Fibroblast of lung (primary cell): ENCODE data around the gene ASB15. TPM values are rescaled to one million over a fixed set of nuclear protein-coding genes. Genes with fewer than 3 reads are reported as not detected.

ENCODE experiments used
- DNase-seq, 2 donors: peaks; one replicate each; pipeline versions ENCODE4 v3.0.0 to v3.0.0-alpha.2; 2010; ENCODE audit warnings: low read depth in 2 of 2
- H2AFZ ChIP-seq: 2 replicates; pipeline ENCODE4 v1.5.1; 2012; ENCODE audit warnings: low read length, control low read depth, inconsistent platforms
- H3K27ac ChIP-seq: 2 replicates; pipeline ENCODE4 v1.5.1; 2011; ENCODE audit warnings: low read length, control low read depth; ENCODE audit not compliant: insufficient read depth
- H3K27me3 ChIP-seq: 2 replicates; pipeline ENCODE4 v1.5.1; 2011; ENCODE audit warnings: mild to moderate bottlenecking, low read length; ENCODE audit not compliant: control insufficient read depth, insufficient read depth
- H3K36me3 ChIP-seq: 2 replicates; pipeline ENCODE4 v1.5.1; 2011; ENCODE audit warnings: low read length; ENCODE audit not compliant: control insufficient read depth, insufficient read depth
- H3K4me1 ChIP-seq: 2 replicates; pipeline ENCODE4 v1.5.1; 2011; ENCODE audit warnings: low read length; ENCODE audit not compliant: control insufficient read depth, insufficient read depth; ENCODE audit errors: extremely low read depth
- H3K4me2 ChIP-seq: 2 replicates; pipeline ENCODE4 v1.5.1; 2011; ENCODE audit warnings: low read length, control low read depth; ENCODE audit not compliant: insufficient read depth; ENCODE audit errors: extremely low read depth
- H3K4me3 ChIP-seq, 4 experiments: fragments of 200-600 bp in 1 of 4; sonication (generic) in 1 of 4; replicated peaks in 1 of 4; 2 replicates each; pipeline ENCODE4 v1.5.1; 2011 to 2016; ENCODE audit warnings: low read length in 4 of 4, low read depth in 3 of 4, mild to moderate bottlenecking in 3 of 4, control low read depth in 2 of 4, inconsistent platforms in 1 of 4, mixed read lengths in 1 of 4; ENCODE audit not compliant: insufficient read depth in 1 of 4; ENCODE audit errors: control extremely low read depth in 1 of 4
- H3K79me2 ChIP-seq: 2 replicates; pipeline ENCODE4 v1.5.1; 2012; ENCODE audit warnings: mild to moderate bottlenecking, low read length, inconsistent platforms; ENCODE audit not compliant: control insufficient read depth, insufficient read depth
- H3K9ac ChIP-seq: 2 replicates; pipeline ENCODE4 v1.5.1; 2011; ENCODE audit warnings: mild to moderate bottlenecking, low read length, control low read depth; ENCODE audit not compliant: insufficient read depth
- H3K9me3 ChIP-seq: 2 replicates; pipeline ENCODE4 v1.5.1; 2012; ENCODE audit warnings: low read depth, low read length; ENCODE audit not compliant: control insufficient read depth, insufficient read depth
- H4K20me1 ChIP-seq: 2 replicates; pipeline ENCODE4 v1.5.1; 2011; ENCODE audit warnings: low read length; ENCODE audit not compliant: control insufficient read depth, insufficient read depth; ENCODE audit errors: extremely low read depth
- CTCF ChIP-seq, 2 donors: IDR thresholded peaks in 1 of 2; conservative IDR thresholded peaks in 1 of 2; 1 replicate in 1 of 2; 2 replicates in 1 of 2; pipeline ENCODE4 v1.5.1; 2011 to 2012; ENCODE audit warnings: low read length in 2 of 2, control low read depth in 1 of 2, inconsistent platforms in 1 of 2, low read depth in 1 of 2, mild to moderate bottlenecking in 1 of 2
- EZH2 ChIP-seq: IDR thresholded peaks from 2 replicates; pipeline ENCODE4 v1.5.1; 2012; ENCODE audit warnings: low read length, control low read depth, mild to moderate bottlenecking; ENCODE audit errors: missing control alignments
- polyA plus RNA-seq, 2 donors: library from polyadenylated mRNA; depleted of rRNA in 1 of 2; stranded (reverse) in 1 of 2; unstranded in 1 of 2; fragments of >200 nt; gene quantifications; 2 replicates each; pipeline ENCODE4 v1.2.1, GENCODE V29; 2011 to 2012; ENCODE audit warnings: missing spikeins in 1 of 2
- total RNA-seq: library from RNA; depleted of rRNA; stranded (reverse); fragments of >200 nt; gene quantifications from 2 replicates; pipeline ENCODE4 v1.2.1, GENCODE V29; 2014

Gene ASB15
- total and polyA plus RNA-seq, 2 donors (not counting 1 experiment from before 2014, with no cell fraction given): not detected

GRCh38 chr7:123643495-123644441 is 42.1 kb downstream of the ASB15 start:
- Histone ChIP-seq H3K27ac (no peak overlapping the region), H3K79me2 (no peaks in the 10 kb centered on the region), H4K20me1 (no peaks in the 10 kb centered on the region), H3K9ac (no peak overlapping the region), H2AFZ (peak overlapping the region; percentile 38), H3K27me3 (no peaks in the 10 kb centered on the region), H3K4me2 (peak overlapping the region; percentile 73), H3K4me1 (peaks cover 2% of the 10 kb centered on the region), H3K9me3 (no peaks in the 10 kb centered on the region), H3K4me3 (peak overlapping the region; percentile 12 to 46 (median 36)), H3K36me3 (no peaks in the 10 kb centered on the region)
- no peak for TF ChIP-seq EZH2
- TF ChIP-seq CTCF (conservative IDR thresholded peaks at IDR 0.05 in 1 of 2, IDR thresholded peaks at IDR 0.05 in 1 of 2; ENCODE audit: low read depth in 1 of 2, low read length in 2 of 2): no peak
- peak; percentile 81 to 85 for DNase-seq

- Histone ChIP-seq H3K79me2 (no peaks in the 10 kb centered on the region), H3K9ac (no peak overlapping the region), H4K20me1 (no peaks in the 10 kb centered on the region), H2AFZ (no peak overlapping the region), H3K4me2 (no peak overlapping the region), H3K27ac (no peak overlapping the region), H3K9me3 (no peaks in the 10 kb centered on the region), H3K4me1 (peaks cover 2% of the 10 kb centered on the region), H3K36me3 (no peaks in the 10 kb centered on the region), H3K27me3 (no peaks in the 10 kb centered on the region), H3K4me3 (no peak overlapping the region)
- no peak for TF ChIP-seq CTCF (conservative IDR thresholded peaks at IDR 0.05 in 1 of 2, IDR thresholded peaks at IDR 0.05 in 1 of 2; ENCODE audit: low read depth in 1 of 2, low read length in 2 of 2)
- no peak for TF ChIP-seq EZH2
- DNase-seq: no peak
Observed at GRCh38 chr7:123645516-123645915, 43.9 kb downstream of the ASB15 start.

GRCh38 chr7:123647106-123647730 is 45.6 kb downstream of the ASB15 start:
- no peak for TF ChIP-seq EZH2
- no peak for TF ChIP-seq CTCF (conservative IDR thresholded peaks at IDR 0.05 in 1 of 2, IDR thresholded peaks at IDR 0.05 in 1 of 2; ENCODE audit: low read depth in 1 of 2, low read length in 2 of 2)
- Histone ChIP-seq H3K4me3 (no peak overlapping the region), H3K27ac (no peak overlapping the region), H4K20me1 (no peaks in the 10 kb centered on the region), H3K4me1 (peaks cover 2% of the 10 kb centered on the region), H3K79me2 (no peaks in the 10 kb centered on the region), H3K4me2 (no peak overlapping the region), H3K9me3 (no peaks in the 10 kb centered on the region), H3K9ac (no peak overlapping the region), H3K27me3 (no peaks in the 10 kb centered on the region), H2AFZ (no peak overlapping the region), H3K36me3 (no peaks in the 10 kb centered on the region)
- no peak for DNase-seq
